WTC11 (cell line): ENCODE data around the gene KIAA2012.
A peak's percentile ranks its signal among the peaks of the same experiment; 100 is the strongest.

Source experiments
- ARID4B ChIP-seq: sonication (generic); formaldehyde crosslinking; IDR thresholded peaks from 2 replicates; pipeline ENCODE4 v1.8.0; 2023; ENCODE audit warnings: missing genetic modification reagents, mild to moderate bottlenecking, borderline replicate concordance
- CTCF ChIP-seq: fragments of 200-600 bp; IDR thresholded peaks from 2 replicates; pipeline ENCODE4 v1.8.0; 2022; ENCODE audit warnings: antibody characterized with exemption
- ELF4 ChIP-seq: sonication (generic); formaldehyde crosslinking; IDR thresholded peaks from 2 replicates; pipeline ENCODE4 v1.8.1; 2022; ENCODE audit warnings: low read depth, mild to moderate bottlenecking, moderate library complexity, missing genetic modification reagents
- HMGXB4 ChIP-seq: sonication (generic); formaldehyde crosslinking; IDR thresholded peaks from 2 replicates; pipeline ENCODE4 v1.8.1; 2023; ENCODE audit warnings: mild to moderate bottlenecking, moderate library complexity, missing genetic modification reagents
- MAX ChIP-seq: sonication (generic); formaldehyde crosslinking; IDR thresholded peaks from 2 replicates; pipeline ENCODE4 v1.8.0; 2022; ENCODE audit warnings: mild to moderate bottlenecking, missing genetic modification reagents
- MLX ChIP-seq: sonication (generic); formaldehyde crosslinking; IDR thresholded peaks from 2 replicates; pipeline ENCODE4 v1.8.1; 2023; ENCODE audit warnings: mild to moderate bottlenecking, missing genetic modification reagents, moderate library complexity
- RELA ChIP-seq: sonication (generic); formaldehyde crosslinking; IDR thresholded peaks from 2 replicates; pipeline ENCODE4 v1.8.1; 2022; ENCODE audit warnings: missing genetic modification reagents, mild to moderate bottlenecking, borderline replicate concordance
- USF2 ChIP-seq: sonication (generic); formaldehyde crosslinking; IDR thresholded peaks from 2 replicates; pipeline ENCODE4 v1.8.1; 2023; ENCODE audit warnings: mild to moderate bottlenecking, missing genetic modification reagents, moderate library complexity
- ZNF138 ChIP-seq: sonication (generic); formaldehyde crosslinking; conservative IDR thresholded peaks from 2 replicates; pipeline ENCODE4 v1.8.1; 2022; ENCODE audit warnings: mild to moderate bottlenecking, moderate library complexity, missing genetic modification reagents
- ZNF317 ChIP-seq: sonication (generic); formaldehyde crosslinking; IDR thresholded peaks from 2 replicates; pipeline ENCODE4 v1.8.1; 2023; ENCODE audit warnings: low read depth, mild to moderate bottlenecking, moderate library complexity, missing genetic modification reagents, borderline replicate concordance

- TF ChIP-seq ZNF138 (no peak), HMGXB4 (CRISPR knock-in tag) (no peak), MLX (CRISPR knock-in tag) (no peak), CTCF (no peak), USF2 (CRISPR knock-in tag) (no peak), ARID4B (CRISPR knock-in tag) (no peak), RELA (CRISPR knock-in tag) (no peak), MAX (0 out of 2 replicates have a peak, but pooled peaks have one; percentile 5), ZNF317 (CRISPR knock-in tag) (no peak), ELF4 (CRISPR knock-in tag) (no peak)
Observed at GRCh38 chr2:202035941-202036372, 37.1 kb upstream of the KIAA2012 start.
